Gastrocnemius medialis (tissue), 4 donors: Measurements from ENCODE around the gene HPCA.

ENCODE experiments used
- CTCF ChIP-seq, 5 experiments: fragments of 450-650 bp in 3 of 5; fragments of 200-600 bp in 2 of 5; sonication (generic) in 2 of 5; IDR thresholded peaks in 4 of 5; conservative IDR thresholded peaks in 1 of 5; 1 replicate in 4 of 5; 2 replicates in 1 of 5; pipeline ENCODE4 v1.5.1; 2016 to 2019; ENCODE audit warnings: antibody characterized with exemption in 5 of 5, mild to moderate bottlenecking in 3 of 5, moderate library complexity in 3 of 5
- POLR2A ChIP-seq, 2 donors: fragments of 450-650 bp; IDR thresholded peaks; one replicate each; pipeline ENCODE4 v1.6.1; 2017; ENCODE audit warnings: antibody characterized with exemption in 2 of 2, mild to moderate bottlenecking in 2 of 2, moderate library complexity in 2 of 2

- TF ChIP-seq CTCF (IDR thresholded peaks at IDR 0.05 in 4 of 5, conservative IDR thresholded peaks at IDR 0.05 in 1 of 5) (no peak), POLR2A (IDR thresholded peaks at IDR 0.05) (no peak)
These were observed 37.8 kb upstream of the HPCA start for GRCh38 chr1:32848354-32849063.
